ENCODE results near the gene TENT5C. TPM values are rescaled to one million over a fixed set of nuclear protein-coding genes. Genes with fewer than 3 reads are reported as not detected.

The TENT5C gene
- total RNA-seq, 1 experiment from 2014 or later = 1.4 TPM

Other genes with a start within 250 kb of the TENT5C start
- 38.1 TPM for gene MAN1A2, start 238.6 kb upstream of the TENT5C start, total RNA-seq (2021; ENCODE audit: unreplicated experiment)